ENCODE data around the gene CATSPERZ.

Gene CATSPERZ

DNA sequence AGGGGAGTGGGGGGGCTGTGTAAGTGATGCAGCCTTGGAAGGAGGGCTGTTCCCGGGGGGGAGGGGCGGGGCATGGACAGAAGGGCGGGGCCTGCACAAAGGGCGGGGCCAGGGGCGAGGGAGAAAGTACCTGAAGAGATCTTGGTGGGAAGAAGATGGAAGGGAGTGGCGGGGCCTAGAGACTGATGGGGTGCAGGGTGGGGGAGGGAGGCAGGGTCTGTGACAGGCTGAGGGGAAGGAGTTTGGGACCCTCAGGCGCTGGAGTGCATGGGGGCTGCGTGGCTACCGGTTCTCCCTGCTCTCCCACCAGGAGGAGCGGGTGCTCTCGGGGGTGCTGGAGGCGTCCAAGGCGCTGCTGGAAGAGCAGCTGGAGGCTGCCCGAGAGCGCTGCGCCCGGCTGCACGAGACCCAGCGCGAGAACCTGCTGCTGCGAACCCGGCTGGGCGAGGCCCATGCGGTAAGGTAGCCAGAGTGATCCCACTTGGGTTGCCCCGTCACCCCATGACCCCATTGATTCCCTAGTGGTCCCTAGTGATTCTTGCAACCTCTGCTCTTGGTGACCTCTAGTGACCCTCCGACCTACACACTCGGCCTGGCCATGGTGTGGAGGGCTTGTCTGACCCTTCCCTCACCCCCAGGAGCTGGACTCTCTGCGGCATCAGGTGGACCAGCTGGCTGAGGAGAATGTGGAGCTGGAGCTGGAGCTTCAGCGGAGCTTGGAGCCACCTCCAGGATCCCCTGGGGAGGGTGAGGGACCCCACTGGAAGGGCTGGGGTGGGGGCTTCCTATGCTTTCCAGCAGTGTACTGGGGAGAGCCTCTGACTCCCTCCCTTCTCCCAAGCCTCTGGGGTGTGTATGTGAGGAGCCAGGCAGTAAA is 42.9 kb downstream of the CATSPERZ start:
- DNase-seq, result no peak

DNA sequence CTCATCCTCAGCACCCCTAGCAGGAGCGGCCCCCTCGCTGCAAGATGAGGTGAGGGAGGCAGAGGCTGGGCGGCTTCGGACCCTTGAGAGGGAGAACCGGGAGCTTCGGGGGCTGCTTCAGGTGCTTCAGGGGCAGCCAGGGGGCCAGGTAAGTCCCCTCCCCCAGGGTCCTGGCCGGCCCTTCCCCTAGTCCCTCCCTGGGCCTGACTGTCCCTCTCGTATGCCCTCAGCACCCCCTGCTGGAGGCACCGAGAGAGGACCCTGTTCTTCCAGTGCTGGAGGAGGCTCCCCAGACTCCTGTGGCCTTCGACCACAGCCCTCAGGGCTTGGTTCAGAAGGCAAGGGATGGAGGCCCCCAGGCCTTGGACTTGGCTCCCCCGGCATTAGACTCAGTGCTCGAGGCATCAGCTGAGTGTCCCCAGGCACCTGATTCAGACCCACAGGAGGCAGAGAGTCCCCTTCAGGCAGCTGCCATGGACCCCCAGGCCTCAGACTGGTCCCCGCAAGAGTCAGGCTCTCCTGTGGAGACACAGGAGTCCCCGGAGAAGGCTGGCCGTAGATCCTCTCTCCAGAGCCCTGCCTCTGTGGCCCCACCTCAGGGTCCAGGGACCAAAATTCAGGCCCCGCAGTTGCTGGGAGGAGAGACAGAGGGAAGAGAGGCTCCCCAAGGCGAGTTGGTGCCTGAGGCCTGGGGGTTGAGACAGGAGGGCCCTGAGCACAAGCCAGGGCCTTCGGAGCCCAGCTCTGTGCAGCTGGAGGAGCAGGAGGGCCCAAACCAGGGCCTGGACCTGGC is 43.8 kb downstream of the CATSPERZ start:
- no peak for DNase-seq

DNA sequence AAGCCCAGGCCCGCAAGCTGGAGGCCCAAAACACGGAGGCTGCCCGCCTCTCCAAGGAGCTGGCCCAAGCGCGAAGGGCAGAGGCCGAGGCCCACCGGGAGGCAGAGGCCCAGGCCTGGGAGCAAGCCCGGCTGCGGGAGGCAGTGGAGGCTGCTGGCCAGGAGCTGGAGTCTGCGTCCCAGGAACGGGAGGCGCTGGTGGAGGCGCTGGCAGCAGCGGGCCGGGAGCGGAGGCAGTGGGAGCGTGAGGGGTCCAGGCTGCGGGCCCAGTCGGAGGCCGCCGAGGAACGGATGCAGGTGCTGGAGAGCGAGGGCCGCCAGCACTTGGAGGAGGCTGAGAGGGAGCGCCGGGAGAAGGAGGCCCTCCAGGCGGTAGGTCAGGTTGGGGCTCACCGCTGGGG is 44.6 kb downstream of the CATSPERZ start:
- DNase-seq, result no peak

DNA sequence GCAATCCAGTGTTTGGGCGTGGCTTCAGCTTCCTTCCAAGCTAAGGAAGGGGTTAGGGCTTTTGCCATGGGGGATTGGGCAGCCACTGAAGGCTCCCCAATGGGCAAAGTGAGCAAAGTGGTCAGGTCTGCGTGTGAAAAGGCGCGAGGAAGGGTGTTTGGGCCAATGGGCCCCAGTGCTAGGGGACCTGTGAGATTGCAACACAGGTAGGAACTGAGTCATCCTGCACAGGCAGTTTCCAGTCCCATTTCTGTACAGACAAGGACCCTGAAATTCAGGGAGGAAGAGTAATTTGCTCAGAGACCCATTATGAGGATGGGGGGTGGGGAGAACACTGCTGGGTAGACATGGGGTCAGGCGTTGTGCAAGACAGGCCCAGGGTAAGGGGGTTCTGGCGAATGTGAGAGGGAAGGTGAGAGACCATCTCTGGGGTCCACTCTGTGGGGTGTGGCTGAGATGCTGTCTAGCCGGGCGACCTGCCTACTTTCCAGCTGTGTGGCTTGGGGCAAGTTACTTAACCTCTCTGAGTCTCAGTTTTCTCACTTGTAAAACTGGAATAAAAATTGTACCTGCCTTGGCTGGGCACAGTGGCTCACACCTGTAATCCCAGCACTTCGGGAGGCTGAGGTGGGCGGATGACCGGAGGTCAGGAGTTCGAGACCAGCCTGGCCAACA is 47.2 kb downstream of the CATSPERZ start:
- DNase-seq, result no peak

DNA sequence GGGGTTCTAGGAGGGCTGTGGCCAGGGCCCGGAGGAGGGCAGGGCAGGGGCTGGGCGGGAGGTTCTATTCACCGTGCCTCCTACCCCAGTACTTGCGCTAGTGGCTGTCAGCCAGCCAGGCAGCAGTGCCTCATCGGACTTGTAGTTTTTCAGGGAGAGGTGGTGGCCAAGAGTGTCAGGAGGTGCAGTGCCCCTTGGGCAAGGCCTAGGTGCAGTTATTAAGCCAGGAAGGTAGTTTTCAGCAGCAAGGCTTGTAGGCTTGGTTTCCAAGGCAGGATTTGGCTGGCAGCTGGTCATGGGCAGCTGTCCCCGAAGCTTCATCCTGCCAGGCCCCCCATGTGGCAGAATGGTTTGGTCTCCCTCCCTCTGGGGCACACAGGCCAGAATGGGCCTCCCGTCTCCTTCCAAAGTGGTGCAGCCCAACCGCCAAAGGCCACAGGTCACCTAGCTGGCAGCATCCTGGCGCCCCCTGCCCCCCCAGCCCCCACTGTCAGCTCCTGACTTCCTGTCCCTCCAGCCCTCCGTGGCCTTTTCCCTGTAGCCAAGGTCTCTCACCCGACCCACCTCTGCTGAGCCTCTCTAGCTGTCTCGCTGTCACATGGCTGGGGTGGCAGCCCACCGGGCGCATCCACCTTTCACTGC is 48.3 kb downstream of the CATSPERZ start:
- no peak for DNase-seq

DNA sequence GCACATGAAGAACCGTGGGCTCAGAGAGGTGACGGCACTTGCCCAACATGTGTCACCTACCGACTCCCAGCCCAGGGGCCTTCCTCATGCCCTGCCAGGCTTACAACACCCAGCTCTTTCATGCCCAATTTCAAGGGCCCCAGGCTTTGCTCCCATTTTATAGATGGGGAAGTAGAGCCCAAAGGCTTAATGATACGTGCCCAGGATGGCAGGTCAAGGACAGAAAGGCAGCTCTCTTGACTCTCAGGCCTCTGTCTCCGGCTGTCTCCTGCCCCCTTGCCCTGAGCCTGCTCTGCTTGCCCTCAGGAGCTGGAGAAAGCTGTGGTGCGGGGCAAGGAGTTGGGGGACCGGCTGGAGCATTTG is 48.8 kb downstream of the CATSPERZ start:
- DNase-seq, result no peak

DNA sequence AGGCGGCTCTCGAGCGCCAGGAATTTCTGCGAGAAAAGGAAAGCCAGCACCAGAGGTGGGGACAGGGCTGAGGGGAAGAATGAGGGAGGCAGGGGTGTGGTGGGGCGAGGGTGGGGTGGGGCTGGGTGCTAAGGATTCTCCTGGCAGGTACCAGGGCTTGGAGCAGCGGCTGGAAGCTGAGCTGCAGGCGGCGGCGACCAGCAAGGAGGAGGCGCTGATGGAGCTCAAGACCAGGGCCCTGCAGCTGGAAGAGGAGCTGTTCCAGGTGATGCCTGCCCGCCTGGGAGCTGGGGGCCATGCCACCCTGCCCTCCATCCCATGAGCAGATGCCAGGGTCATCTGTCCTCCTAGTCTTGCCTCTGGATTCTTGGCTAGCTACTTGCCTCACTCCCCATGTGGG is 49.2 kb downstream of the CATSPERZ start:
- no peak for DNase-seq

DNA sequence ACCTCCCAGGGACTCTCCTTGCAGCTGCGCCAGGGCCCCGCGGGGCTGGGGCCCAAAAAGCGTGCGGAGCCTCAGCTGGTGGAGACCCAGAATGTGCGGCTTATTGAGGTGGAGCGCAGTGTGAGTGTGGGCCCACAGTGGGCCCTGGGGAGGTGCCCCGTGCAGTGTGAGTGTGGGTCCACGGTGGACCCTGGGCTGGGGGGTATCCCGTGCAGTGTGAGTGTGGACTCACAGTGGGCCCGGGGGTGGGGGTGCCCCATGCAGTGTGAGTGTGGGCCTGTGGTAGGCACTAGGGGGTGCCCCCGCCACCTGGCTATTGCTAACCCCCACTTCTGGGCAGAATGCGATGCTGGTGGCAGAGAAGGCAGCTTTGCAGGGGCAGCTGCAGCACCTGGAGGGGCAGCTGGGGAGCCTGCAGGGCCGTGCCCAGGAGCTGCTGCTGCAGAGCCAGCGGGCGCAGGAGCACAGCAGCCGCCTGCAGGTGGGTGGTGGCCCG is 51.0 kb downstream of the CATSPERZ start:
- DNase-seq, result no peak

DNA sequence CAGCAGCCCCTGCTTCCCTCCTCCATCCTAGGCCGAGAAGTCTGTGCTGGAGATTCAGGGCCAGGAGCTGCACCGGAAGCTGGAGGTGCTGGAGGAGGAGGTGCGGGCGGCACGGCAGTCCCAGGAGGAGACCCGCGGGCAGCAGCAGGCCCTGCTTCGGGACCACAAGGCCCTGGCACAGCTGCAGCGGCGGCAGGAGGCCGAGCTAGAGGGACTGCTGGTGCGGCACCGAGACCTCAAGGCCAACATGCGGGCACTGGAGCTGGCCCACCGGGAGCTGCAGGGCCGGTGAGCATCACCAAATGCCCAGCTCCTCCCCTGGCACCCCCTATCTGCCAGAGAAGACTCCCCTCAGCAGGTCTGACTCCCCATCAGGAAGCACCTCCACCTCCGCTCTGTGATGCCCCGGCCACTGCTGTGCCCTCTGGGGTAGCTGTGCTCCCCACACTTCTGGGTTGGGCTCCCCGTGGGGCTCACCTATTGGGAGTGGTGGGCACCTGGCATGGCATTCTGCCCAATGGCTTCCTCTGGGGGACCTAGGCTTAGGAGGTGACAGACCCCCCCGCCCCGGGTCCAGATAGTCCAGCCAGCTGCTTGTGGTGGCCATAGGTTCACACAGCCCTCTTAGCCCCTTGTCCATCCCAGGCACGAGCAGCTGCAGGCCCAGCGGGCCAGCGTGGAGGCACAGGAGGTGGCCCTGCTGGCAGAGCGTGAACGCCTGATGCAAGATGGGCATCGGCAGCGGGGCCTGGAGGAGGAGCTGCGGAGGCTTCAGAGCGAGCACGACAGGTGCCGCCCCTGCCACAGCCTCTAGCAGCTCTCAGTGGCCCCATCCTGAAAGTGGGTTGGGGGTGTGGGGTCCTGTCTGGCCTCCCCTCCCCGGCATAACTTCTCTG is 52.2 kb downstream of the CATSPERZ start:
- no peak for DNase-seq

DNA sequence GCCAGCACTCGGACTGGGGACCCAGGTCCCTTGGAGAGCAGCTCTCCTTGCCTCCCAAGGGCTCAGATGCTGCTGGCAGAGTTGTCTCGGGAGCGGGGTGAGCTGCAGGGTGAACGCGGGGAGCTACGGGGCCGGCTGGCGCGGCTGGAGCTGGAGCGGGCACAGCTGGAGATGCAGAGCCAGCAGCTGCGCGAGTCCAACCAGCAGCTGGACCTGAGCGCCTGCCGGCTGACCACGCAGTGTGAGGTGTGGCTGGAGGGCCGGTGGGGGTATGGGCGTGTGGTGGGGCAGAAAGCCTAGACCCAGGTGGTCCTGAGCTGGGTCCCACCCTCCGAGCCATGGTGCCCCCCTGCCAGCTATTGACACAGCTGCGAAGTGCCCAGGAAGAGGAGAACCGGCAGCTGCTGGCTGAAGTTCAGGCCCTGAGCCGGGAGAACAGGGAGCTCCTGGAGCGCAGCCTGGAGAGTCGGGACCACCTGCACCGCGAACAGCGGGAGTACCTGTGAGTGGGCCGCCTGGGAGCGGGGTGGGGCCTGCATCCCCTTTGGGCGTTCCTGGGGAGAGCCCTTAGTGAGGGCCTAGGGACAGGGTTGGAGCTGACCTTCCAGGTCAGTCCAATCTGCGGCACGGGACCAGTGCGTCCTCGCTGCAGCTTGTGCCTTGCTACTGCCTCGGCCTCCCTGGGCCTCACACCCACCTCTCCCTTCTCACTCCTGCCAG is 53.0 kb downstream of the CATSPERZ start:
- no peak for DNase-seq

DNA sequence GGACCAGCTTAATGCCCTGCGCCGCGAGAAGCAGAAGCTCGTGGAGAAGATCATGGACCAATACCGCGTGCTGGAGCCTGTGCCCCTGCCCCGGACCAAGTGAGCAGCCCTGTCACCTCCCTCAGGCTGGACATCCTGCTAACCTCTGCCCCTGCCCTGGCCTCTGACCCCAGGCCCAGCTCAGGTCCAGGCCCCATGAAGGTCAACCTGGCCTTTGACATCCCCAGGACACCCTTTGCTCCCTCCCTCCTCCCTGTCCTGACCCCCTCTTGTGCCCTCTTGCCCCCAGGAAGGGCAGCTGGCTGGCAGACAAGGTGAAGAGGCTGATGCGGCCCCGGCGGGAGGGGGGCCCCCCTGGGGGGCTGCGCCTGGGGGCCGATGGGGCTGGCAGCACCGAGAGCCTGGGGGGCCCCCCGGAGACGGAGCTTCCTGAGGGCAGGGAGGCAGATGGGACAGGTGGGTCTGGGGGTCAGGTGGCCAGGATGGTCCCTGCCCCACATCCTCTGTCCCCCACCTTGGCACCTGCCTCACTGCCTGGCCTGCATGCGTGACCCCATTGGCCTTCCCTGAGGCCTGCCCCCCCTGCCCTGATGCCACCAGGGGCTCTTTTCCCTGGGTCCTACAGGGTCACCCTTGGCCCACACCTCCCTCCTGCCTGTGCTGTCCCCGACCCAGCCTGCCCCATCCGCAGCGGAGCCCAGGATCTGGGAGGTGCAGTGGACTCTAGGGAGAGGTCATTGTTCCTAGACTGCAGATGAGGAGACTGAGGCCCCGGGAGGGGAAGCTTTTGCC is 53.8 kb downstream of the CATSPERZ start:
- no peak for DNase-seq
